Right hindlimb (tissue), 1 donor: ENCODE data around the gene MPIG6B.

Source experiments
- DNase-seq: peaks from one replicate; pipeline ENCODE4 v3.0.0-alpha.2; 2018

MPIG6B gene

DNA sequence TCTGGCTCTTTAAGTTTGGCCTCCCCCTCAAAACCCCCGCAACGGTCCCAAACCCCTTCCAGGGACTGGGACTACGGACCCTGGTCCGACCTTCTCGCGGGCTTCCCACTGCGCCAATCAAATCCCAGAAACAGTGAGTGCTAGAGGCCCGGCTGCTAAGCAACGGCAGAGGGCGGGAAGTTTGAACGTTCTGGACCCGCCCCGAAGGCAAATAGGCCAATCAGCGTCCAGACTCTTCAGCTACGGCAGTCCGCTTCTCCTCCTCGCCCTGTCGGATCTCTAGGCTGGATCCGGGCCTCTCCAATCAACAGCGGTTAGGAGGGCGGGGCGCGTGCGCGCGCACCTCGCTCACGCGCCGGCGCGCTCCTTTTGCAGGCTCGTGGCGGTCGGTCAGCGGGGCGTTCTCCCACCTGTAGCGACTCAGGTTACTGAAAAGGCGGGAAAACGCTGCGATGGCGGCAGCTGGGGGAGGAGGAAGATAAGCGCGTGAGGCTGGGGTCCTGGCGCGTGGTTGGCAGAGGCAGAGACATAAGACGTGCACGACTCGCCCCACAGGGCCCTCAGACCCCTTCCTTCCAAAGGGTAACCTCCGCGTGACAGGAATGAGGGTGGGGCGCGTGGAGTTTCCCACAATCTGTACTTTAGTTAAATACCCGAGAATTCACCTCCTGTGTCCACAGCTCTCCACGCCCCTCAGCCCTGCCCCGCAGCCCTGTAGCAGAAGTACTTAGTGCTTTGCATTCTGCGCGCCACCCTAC, 16.6 kb downstream of the MPIG6B start, which contains the start of gene MSH5:
MSH5 (plus strand) TSS at position 367 of the 758 bp plus-strand sequence. CDS start 462 bp downstream, outside the sequence.
- DNase-seq, result peak; percentile 100

DNA sequence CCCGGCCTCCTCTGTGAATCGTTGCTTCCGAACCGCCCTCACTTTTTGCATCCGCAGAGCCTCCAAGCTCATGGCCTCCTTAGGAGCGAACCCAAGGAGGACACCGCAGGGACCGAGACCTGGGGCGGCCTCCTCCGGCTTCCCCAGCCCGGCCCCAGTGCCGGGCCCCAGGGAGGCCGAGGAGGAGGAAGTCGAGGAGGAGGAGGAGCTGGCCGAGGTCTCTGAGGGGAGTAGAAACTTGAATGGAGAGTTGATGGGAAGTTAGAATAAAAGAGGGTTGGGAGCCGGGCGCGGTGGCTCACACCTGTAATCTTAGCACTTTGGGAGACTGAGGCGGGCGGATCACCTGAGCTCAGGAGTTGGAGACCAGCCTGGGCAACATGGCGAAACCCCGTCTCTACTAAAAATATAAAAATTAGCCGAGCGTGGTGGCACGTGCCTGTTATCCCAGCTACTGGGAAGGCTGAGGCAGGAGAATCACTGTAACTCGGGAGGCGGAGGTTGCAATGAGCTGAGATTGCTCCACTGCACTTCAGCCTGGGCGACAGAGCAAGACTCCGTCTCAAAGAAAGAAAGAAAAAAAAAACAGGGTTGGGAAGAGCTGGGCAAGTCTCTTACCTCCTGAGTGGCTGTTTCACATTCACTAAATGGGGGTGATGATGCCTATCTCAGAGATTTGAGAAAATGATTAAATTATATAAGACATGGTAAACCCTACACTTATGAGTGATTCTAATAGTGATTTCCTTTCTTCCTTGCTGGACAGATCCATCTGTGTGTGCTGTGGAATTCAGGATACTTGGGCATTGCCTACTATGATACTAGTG, 17.4 kb downstream of the MPIG6B start:
- DNase-seq, result no peak

DNA sequence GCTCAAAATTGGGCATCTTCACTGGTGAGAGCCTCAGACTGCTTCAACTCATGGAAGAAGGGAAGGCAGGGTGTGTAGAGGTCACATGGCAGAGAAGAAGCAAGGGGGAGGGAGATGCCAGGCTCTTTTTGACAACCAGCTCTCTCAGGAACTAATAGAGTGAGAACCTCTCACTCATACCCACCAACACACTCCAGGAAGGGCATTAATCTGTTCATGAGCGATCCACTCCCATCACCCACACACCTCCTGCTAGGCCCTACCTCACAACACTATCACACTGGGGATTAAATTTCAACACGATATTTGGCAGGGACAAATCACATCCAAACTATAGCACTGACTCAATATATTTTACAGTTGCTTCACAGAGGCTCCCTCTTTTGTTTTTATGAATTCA, 18.6 kb downstream of the MPIG6B start:
- DNase-seq, result no peak

DNA sequence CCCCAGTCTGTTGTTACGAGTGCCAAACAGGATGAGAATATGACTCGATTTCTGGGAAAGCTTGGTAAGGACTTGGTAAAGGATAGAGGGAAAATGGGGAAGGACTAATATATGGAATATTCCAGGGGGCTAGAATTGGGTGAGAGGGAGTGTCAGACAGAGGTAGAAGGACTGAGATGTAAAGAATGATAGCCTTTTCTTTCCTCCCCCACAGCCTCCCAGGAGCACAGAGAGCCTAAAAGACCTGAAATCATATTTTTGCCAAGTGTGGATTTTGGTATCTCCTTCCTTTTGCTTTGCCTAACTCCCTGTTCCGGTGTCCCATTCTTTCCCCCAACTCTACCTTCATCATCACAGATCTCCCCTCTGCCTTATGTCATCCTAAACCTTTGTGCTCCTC, 19.7 kb downstream of the MPIG6B start:
- no peak for DNase-seq

DNA sequence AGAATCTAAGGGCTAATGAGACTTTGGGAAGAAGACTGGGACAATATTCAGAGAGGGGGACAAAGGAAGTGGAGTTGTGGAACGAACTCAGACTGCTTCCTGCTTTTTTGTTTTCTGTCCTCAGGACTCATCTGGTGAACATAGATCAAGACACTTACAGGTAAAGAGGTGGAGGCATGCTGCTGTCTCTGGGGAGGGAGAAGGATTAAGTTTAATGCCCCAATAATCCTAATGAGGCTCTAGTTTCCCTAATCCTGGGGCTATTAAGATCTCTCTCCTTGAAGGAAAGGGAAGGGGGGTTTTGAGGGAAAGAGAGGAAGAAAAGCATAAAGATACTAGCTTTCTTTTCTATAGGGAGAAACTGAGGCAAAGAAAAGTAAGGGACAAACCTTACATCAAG, 21.2 kb downstream of the MPIG6B start:
- DNase-seq, result no peak

DNA sequence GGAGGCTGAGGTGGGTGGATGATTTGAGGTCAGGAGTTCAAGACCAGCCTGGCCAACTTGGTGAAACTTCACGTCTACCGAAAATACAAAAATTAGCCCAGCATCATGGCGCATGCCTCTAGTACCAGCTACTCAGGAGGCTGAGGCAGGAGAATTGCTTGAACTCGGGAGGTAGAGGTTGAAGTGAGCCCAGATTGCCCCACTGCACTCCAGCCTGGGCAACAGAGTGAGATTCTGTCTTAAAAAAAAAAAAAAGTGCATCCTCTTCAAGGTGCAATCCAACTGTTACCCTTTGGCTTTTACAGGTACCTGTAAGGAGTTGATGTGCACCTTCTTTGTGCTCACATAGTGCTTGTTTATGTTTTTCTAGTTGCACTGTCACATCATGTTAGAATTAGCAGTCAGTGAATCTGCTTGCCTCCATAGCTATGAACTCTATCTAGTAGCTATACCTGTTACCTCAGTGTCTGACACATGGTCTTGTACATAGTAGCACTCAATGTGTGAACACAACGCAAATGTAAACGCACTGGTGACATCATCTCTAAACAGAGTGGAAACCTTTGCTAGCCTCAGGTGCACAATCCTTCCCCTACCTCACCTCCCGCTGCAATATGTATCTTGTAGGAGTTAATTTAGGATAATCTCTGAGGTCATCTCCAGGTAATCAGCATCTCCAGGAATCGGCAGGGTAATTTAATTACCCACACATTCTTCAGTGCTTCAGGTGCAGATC, 26.3 kb downstream of the MPIG6B start:
- no peak for DNase-seq

DNA sequence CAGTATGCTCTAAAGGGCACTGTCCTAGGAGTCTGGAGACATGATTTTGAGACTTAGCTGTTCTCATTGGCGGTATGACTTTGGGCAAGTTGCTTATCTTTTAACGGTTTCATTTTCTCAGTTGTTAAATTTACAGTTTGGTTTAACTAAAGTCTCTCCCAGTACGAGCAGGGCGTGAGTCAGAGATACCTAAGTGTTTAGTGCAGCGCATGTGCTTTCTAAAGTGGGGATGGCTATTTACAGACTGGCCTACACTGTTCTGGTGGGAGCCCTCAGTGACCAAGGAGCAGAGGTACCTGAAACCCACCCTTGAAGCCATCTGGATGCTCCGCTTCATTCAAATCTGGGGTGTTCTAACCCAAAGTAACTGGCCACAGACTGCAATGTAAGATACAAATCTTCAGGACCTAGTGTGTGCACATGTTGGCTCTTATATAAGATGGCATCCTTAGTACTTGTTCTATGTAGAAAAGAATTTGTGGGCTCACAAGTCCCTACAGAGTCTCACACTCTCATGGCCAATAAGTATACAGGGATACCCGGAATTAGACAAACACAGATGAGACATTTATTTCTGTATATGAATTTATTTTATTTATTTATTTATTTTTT, 27.3 kb downstream of the MPIG6B start:
- DNase-seq, result no peak

DNA sequence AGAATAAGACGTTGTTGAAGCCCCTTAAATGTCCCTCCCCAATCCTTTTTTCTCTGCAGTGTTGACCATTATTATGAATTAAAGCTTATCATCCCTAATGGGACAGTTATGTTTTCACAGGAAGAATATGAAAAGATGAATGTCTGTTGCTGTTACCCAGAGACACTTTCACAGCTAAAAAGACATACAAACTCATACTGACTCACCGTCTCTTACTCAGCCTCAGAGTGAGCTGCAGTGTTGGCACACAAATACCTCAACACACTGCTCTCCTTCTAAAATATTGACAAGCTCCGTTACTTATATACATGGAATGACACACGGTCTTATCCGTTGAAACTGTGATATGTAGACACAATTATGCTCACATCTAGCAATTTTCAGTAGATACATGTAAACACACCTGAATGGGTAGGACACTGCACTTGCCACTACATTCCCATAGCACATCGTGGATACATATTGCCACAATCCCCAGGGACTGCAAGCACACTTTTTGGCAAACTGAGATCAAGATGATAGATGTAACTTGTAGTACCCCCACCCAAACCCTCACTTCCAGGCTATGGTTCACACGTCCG, 29.7 kb downstream of the MPIG6B start:
- DNase-seq, result no peak

DNA sequence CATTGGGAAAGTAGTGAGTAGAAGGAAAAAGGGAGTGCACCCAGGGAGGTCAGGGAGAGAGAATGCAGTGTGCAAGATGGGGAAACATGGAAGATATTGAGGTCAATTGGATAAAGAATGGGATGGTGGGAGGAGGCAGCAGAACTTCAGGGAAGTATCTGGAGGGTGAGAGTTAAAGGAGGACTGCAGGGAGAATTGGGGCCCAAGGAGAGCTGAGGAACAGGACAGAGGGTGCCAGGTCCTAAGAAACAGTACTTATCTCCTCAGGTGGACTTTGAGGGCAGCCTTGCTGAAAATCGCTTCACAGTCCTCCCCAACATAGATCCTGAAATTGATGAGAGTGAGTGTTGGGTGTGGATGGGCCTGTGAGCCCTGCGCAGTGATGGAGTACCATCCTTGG, 35.1 kb downstream of the MPIG6B start:
- DNase-seq, result no peak

DNA sequence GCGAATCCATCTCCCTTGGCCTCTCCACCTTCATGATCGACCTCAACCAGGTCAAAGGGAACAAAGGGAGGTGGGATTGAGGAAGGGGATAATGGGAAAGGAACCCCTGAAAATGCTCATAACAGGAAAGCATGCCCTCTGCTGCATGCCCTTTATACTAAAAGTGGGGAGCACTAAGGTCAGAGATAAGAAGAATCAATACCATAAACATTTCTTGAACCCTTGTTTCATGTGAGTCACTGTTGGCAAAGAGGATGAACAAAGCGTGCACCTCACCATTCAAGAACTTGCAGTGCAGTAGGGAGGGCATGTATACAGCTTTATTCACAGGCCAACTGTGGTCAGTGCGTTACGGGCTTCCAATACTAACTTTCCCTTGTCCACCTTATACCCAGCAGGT, 37.6 kb downstream of the MPIG6B start:
- DNase-seq, result no peak

DNA sequence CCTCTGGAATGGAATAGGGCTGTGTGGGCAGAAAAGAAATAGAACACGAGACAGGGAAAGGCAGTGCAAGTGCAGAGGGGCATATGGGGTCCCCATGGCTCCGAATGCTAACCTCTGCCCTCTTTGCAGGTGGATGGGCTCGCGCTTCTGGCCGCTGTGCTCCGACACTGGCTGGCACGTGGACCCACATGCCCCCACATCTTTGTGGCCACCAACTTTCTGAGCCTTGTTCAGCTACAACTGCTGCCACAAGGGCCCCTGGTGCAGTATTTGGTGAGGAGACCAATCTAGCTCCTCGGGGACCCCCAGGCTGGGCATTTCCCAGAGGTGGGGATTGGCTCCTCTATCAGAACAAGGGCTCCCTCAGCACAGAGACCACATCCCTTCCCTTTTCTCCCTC, 38.2 kb downstream of the MPIG6B start:
- DNase-seq, result no peak

DNA sequence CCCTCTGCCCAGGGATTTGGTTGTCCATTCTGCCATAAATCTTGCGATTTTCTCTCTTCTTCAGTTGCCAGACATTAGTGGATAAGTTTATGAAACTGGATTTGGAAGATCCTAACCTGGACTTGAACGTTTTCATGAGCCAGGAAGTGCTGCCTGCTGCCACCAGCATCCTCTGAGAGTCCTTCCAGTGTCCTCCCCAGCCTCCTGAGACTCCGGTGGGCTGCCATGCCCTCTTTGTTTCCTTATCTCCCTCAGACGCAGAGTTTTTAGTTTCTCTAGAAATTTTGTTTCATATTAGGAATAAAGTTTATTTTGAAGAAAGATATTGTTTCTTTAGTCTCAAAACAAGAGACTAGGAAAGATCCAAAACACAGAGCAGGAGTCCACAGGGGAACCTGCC, 39.2 kb downstream of the MPIG6B start, which contains the start of gene SAPCD1:
SAPCD1 (plus strand) TSS at position 301 of the 400 bp plus-strand sequence. CDS start 399 bp downstream, outside the sequence.
- no peak for DNase-seq

DNA sequence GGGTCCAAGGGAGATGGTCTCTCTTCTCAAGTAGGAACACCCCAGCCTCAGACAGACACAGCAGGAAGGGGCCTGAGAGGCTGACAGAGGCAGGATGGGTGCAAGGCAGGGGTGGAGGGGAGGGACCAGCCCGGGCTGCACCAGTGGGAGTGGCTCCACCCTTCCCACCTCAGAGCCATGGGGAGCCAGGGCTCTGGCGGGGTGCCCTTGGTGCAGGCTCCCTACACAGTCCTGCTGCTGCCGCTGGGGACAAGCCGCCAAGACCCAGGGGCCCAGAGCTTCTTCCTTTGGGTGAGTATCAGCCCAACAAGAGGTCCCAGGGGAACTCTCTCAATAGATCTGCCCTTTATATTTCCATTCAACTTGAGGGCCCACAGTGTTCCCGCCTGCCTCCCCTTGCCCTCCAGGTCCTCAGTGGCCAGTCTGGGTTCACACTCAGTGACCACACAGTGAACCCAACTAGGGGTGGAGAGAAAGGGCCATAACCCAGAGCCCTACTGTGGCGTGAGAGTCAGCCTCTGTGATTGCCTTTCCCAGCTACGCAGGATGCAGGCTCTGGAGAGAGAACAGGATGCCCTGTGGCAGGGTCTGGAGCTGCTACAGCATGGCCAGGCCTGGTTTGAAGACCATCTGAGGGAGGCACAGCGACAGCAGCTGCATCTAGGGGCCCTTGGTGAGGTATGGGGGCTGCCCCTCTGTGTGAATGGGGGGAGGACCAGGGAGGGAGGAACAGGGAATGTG, 39.9 kb downstream of the MPIG6B start:
- DNase-seq, result no peak

DNA sequence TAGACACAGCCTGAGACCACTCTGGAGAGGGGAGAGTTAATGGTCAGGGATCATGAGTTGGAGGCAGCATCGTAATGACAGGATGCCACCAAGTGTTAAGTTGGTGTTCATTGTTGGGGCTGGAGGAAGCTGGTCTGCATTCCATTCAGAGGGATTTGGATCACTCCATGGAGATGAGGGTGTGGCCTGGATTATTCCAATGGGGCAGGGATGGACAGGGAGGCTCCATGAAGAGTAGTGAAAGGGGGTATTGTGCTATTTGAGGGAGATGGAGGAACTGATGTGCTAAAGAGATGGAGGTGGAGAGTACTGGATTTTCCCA, 40.4 kb downstream of the MPIG6B start:
- DNase-seq, result no peak

DNA sequence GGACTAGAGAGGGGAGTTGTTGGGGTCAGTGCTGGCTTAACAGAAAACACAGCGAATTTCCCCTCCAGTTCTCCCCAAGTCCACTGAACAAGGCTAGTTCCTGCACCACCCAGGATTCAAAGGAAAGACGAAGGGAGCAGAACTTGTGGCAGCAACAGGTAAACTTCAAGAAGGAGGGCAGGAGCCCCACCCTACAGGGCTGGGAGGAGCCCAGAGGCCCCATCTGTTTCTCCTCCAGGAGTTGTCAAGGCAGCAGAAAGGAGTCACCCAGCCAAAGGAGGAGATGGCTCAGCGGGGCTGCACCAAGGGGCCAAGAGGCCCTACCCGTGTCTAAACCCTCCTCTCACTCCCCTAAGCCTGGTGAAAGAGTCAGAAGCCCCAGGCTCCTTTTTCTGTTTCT, 41.0 kb downstream of the MPIG6B start:
- DNase-seq, result no peak

DNA sequence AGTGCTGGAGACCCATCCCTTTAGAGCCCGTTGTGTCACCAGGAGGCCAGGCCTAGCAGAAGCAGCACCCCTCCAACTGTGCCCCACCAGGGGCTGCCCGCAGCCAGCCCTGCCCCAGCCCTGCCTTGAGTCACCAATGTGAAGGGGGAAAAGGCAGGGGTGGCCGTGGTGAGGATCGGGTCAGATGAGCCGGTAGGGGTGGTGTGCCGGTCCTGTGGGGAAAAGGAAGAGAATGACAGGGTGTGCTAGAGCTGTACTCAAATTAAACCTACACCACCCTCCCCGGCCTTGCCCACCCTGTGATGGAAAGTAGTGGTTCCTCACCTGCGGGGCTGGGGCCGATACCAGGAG, 42.4 kb downstream of the MPIG6B start:
- DNase-seq, result no peak

DNA sequence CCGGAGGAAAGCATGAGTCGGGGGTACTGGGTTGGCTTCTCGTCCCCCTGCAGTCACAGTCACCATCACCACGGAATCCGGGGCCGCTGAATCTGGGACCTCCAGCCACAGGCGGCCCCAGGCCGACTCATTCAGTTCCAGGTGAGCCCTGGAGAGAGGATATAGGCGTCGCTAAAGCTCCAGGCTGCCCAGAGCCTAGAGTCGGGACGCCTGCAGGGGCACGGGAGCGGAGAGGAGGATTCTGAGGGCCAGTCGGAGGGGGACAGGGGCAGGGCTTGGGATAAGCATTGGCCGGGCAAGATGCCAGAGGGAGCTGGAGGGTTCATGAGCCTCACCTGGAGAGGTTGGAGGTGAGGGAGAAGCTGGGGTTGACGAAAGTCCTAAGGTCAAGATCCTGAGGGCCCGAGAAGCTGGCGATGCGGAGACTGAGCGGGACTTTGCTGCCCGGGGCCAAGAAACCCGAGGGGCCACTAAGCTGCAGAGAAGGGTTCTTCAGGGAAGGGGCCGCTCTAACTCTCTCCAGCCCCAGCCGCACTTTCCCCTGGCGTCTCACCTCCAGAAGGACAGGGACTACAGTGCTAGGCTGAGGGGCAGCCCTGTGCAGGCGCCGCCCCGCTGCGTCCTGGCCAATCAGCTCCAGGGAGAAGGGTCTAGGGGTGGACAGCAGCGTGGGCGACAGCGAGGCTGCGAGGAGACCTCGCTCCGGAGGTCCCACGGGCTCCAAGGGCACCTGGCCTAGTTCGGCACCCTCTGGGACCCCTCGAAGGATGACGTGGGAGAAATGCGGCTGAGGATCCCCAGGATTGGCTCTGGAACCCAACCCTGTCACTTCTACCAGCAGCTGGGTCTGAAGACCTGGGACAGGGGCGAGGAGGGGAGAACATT, 43.0 kb downstream of the MPIG6B start:
- DNase-seq, result no peak

DNA sequence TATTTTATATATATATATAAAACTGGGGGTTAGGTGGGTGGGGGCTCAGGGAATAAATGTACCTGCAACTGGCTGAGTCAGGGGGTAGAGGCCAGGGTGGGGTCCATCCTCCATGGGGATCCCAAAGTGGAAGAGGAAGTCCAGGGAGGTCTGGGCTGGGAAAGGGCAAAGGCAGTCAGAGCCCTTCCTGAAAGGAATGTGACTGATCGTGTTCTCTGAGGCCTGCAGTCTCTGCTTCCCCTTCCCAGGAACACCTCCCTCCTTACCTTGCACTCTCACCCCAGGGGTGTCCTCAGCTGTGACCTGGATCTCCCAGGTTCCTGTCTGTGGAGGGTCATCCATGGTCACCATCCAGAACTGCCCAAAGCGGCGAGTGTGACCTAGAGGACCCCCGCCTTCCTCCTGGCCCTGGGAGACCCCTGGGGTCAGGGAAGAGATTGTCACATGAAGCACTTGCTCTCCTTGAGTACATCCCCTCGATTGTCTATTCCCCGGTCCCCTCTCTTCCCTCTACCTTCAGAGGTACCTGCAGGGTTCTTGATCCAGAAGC, 44.0 kb downstream of the MPIG6B start:
- no peak for DNase-seq

DNA sequence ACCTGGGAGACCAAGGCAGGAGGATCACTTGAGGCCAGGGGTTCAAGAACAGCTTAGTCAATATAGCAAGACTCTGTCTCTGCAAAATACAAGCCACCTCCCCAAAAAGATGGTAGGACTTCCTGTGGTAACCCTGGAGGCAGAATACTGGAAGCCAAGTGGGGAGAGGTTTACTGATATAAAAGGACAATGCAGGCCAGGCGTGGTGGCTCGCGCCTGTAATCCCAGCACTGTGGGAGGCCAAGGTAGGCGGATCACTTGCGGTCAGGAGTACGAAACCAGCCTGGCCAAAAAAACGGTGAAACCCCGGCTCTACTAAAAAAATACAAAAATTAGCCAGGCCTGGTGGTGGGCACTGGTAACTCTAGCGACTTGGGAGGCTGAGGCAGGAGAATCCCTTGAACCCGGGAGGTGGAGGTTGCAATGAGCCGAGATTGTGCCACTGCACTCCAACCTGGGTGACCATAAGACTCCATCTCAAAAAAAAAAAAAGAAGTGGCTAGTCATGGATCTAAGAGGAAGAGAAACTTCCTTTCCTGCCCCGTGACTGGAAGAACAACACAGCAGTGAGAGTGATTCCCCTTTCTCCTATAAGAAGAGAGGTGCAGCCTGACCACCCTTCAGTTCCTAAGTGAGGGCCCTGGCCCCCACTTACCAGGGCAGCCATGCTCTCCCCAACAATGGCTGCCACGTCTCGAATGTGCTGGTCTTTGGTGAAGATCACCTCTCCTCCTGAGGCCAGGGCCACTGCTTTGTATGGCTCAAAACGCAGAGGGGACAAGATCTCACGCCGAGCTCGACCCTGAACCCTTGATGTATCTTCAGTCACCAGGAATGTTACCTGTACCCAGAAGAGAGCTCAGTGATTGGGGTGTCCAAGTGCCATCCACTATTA, 45.4 kb downstream of the MPIG6B start:
- DNase-seq, result no peak
